Measurements from ENCODE around the gene PCDHGA12.
"Not testable (repeated sequence)": the region's sequence is repeated elsewhere in the genome, so short reads cannot be mapped to it uniquely, and the experiment has no call there.

- TF ChIP-seq, protein P1, sequence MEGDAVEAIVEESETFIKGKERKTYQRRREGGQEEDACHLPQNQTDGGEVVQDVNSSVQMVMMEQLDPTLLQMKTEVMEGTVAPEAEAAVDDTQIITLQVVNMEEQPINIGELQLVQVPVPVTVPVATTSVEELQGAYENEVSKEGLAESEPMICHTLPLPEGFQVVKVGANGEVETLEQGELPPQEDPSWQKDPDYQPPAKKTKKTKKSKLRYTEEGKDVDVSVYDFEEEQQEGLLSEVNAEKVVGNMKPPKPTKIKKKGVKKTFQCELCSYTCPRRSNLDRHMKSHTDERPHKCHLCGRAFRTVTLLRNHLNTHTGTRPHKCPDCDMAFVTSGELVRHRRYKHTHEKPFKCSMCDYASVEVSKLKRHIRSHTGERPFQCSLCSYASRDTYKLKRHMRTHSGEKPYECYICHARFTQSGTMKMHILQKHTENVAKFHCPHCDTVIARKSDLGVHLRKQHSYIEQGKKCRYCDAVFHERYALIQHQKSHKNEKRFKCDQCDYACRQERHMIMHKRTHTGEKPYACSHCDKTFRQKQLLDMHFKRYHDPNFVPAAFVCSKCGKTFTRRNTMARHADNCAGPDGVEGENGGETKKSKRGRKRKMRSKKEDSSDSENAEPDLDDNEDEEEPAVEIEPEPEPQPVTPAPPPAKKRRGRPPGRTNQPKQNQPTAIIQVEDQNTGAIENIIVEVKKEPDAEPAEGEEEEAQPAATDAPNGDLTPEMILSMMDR (IDR thresholded peaks at IDR 0.05): peak in 1 of 7 experiments; percentile 13
- not testable (repeated sequence) for TF ChIP-seq POLR2A, POLR2AphosphoS5 (IDR thresholded peaks at IDR 0.05)
Observed at GRCh38 chr5:141387557-141388311, 42.6 kb upstream of the PCDHGA12 start, which contains the start of gene PCDHGB4.
